ENCODE results near the gene C1orf198.

C1orf198 gene

DNA sequence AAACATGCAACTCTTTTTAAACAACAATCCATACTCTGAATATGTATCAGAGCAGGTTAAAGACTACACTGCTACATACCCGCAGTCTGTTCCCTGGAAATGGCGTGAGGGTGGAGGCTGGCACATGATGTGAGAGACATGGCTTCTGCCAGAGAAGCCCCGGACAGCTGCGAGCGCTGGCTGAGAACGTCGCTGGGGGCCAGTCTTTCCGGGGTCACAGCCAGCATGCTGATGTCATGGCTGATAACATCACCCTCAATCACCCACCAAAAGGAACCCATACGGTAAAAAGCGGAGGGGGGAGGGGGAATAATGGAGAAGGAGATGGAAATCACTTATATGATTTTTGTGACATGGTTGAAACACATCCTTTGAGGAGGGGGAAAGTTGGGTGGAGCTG is 29.1 kb downstream of the C1orf198 start:
- TF ChIP-seq, protein P1, sequence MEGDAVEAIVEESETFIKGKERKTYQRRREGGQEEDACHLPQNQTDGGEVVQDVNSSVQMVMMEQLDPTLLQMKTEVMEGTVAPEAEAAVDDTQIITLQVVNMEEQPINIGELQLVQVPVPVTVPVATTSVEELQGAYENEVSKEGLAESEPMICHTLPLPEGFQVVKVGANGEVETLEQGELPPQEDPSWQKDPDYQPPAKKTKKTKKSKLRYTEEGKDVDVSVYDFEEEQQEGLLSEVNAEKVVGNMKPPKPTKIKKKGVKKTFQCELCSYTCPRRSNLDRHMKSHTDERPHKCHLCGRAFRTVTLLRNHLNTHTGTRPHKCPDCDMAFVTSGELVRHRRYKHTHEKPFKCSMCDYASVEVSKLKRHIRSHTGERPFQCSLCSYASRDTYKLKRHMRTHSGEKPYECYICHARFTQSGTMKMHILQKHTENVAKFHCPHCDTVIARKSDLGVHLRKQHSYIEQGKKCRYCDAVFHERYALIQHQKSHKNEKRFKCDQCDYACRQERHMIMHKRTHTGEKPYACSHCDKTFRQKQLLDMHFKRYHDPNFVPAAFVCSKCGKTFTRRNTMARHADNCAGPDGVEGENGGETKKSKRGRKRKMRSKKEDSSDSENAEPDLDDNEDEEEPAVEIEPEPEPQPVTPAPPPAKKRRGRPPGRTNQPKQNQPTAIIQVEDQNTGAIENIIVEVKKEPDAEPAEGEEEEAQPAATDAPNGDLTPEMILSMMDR (IDR thresholded peaks at IDR 0.05; ENCODE audit: low read depth, low read length, missing control alignments) = no peak
- DNase-seq (ENCODE audit: low read depth) = no peak
- H3K4me3 ChIP-seq (ENCODE audit: low read depth, low read length) = no peak overlapping the region

DNA sequence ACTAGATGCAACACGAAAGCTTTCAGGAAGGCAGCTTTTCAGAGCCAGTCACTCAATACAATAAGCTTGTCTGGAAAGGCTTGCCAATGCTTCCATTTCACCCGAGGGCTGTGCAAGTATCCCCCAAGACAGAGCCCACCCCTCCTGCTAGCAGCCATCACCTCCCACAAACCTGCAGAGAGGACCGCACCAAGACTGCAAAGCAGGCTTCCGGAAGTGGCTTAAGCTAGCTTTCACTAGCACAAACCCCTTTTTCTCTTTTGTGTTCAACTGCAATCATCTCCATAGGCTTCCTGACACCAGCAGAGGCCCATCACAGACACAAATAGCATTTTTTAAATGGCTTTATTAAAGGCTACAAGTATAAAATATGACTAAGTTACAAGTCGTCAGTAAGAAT is 31.5 kb downstream of the C1orf198 start:
- TF ChIP-seq, protein P1 (IDR thresholded peaks at IDR 0.05; ENCODE audit: low read depth, low read length, missing control alignments) = no peak
- no peak for DNase-seq (ENCODE audit: low read depth)
- no peak overlapping the region for H3K4me3 ChIP-seq (ENCODE audit: low read depth, low read length)

DNA sequence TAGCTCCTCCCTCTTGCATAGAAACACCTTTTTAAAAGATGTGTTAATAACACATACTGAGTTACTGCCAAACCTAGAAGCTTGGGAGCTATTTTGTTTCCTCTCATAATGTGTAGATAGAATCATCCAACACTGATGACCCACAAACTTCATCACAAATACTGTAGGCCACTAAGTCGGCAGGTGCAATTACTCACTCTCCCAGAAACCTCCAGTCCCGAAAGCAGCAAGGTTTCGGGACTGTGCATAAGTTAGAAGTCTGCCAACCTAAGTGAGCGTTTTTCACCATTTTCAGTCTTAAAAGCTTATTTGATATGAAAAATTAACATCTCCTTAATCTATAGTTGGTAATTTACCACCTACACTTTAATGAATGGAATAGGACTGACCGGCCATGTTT is 32.0 kb downstream of the C1orf198 start:
- TF ChIP-seq, protein P1 (IDR thresholded peaks at IDR 0.05; ENCODE audit: low read depth, low read length, missing control alignments) = no peak
- H3K4me3 ChIP-seq (ENCODE audit: low read depth, low read length) = no peak overlapping the region
- no peak for DNase-seq (ENCODE audit: low read depth)

DNA sequence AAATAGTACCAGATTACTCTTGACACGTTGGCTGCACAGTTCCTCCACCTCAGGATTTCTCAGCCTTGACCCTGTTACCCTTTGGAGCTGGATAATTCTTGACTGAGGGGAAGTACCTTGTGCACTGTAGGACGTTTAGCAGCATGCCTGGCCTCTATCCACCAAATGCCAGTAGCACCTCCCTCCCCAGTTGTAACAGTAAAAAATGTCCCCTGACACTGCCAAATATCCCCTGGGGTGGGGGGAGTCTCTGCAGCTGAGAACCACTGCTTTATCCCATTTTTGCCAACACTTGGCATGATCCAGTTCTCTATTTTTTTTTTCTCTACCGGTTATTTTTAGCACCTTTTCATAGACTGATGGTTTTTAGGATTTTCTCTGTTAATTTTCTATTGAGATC is 34.0 kb downstream of the C1orf198 start:
- DNase-seq (ENCODE audit: low read depth) = no peak
- TF ChIP-seq, protein P1 (IDR thresholded peaks at IDR 0.05; ENCODE audit: low read depth, low read length, missing control alignments) = no peak
- H3K4me3 ChIP-seq (ENCODE audit: low read depth, low read length) = no peak overlapping the region

DNA sequence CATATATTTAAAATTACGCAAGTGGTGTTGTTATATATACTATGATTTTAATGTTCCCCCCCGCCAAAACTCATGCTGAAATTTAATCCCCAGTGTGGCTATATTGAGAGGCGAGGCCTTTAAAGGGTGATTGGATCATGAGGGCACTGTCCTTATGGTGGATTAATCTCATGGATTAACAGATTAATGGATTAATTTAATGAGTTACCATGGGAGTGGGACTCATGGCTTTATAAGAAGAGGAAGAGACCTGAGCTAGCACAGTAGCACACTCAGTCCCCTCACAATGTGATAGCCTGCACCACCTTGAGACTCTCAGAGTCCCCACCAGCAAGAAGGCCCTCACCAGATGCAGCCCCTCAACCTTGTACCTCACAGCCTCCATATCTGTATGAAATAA is 34.8 kb downstream of the C1orf198 start:
- TF ChIP-seq, protein P1 (IDR thresholded peaks at IDR 0.05; ENCODE audit: low read depth, low read length, missing control alignments) = no peak
- H3K4me3 ChIP-seq (ENCODE audit: low read depth, low read length) = no peak overlapping the region
- DNase-seq (ENCODE audit: low read depth) = no peak

DNA sequence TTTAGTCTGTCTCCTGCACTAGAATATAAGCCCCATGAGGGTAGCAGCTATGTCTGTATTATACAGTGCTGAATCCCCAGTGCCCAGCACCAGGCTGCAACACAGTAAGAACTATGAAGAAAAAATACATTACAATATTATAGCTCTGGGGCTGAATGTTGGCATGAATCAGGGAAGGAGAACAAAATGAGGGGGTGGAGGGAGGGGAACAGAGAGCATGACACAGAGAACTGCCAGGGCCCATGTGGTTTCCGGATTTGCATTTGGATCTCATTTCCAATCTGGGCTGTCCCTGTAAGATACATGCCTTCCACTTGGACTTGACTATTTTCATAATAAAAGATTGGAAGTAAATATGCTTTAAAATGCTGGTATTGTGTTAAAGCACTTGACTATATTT is 35.8 kb downstream of the C1orf198 start:
- DNase-seq (ENCODE audit: low read depth) = no peak
- TF ChIP-seq, protein P1 (IDR thresholded peaks at IDR 0.05; ENCODE audit: low read depth, low read length, missing control alignments) = no peak
- H3K4me3 ChIP-seq (ENCODE audit: low read depth, low read length) = no peak overlapping the region

DNA sequence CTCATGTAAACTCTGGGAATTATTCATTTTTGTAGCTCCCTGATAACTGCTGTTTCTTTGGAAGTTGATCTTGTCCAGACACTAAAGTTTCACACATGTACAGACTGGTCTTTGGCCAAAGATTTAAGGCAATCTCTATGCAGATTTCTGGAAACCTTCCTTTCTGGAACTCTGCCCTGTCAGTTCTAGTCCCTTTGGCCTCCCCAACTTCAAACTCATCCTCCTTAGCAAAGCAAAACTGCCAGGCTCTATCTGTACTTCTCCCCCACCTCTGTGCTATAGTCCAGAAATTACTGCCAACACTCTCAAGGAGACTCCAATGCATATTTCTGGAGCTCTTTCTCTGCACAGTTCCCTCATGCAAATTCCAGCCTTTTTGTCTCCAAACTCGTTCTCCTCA is 36.5 kb downstream of the C1orf198 start:
- H3K4me3 ChIP-seq (ENCODE audit: low read depth, low read length) = no peak overlapping the region
- TF ChIP-seq, protein P1 (IDR thresholded peaks at IDR 0.05; ENCODE audit: low read depth, low read length, missing control alignments) = no peak
- DNase-seq (ENCODE audit: low read depth) = no peak

All from GM12864 (cell line).